Measurements from ENCODE around the gene TTF2. TPM values are rescaled to one million over a fixed set of nuclear protein-coding genes. Genes with fewer than 3 reads are reported as not detected.

The TTF2 gene
- total RNA-seq, 2 experiments from 2014 or later: 126 to 127 TPM

DNA sequence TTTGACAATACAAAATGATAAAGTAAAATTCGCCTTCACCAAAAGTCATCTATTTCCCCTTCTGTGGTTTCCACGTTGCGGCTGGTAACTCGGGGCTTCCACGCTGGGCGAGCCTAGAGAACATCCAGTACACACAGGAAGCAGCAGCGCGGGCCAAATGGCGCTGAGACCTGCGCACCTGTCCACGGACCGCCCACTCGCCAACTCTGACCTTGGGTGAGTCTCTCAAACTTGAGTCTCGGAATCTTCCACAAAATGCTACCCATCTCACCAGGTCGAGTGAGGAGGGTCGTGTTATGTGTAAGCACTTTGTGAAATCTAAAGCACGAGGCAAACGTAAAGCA is 820 bp upstream of the TTF2 start:
- no peak overlapping the region for H3K4me3 Mint-ChIP-seq
- H3K27ac Mint-ChIP-seq: no peak overlapping the region
- ATAC-seq (peak; percentile 34), DNase-seq (peak; percentile 91)
- no peaks in the 10 kb centered on the region for H3K27me3 Mint-ChIP-seq
- TF ChIP-seq, protein P1, sequence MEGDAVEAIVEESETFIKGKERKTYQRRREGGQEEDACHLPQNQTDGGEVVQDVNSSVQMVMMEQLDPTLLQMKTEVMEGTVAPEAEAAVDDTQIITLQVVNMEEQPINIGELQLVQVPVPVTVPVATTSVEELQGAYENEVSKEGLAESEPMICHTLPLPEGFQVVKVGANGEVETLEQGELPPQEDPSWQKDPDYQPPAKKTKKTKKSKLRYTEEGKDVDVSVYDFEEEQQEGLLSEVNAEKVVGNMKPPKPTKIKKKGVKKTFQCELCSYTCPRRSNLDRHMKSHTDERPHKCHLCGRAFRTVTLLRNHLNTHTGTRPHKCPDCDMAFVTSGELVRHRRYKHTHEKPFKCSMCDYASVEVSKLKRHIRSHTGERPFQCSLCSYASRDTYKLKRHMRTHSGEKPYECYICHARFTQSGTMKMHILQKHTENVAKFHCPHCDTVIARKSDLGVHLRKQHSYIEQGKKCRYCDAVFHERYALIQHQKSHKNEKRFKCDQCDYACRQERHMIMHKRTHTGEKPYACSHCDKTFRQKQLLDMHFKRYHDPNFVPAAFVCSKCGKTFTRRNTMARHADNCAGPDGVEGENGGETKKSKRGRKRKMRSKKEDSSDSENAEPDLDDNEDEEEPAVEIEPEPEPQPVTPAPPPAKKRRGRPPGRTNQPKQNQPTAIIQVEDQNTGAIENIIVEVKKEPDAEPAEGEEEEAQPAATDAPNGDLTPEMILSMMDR (IDR thresholded peaks at IDR 0.05): no peak
- peaks cover 45% of the 10 kb centered on the region for H3K4me1 Mint-ChIP-seq (ENCODE audit: low read depth)
- H3K36me3 Mint-ChIP-seq (ENCODE audit: low read depth): peaks cover 43% of the 10 kb centered on the region
- H3K9me3 Mint-ChIP-seq: no peaks in the 10 kb centered on the region
- intact Hi-C loops (cut with micrococcal nuclease): loop anchor here (5.0 kb wide), 3 partner anchors 57 to 242 kb away; partner anchors contain the start of gene CD101
- POLR2A ChIA-PET: interaction anchor here (0.8 to 7.3 kb wide), 20 partner anchors 8 to 485 kb away, joined by 3 to 108 read pairs (median 10); partner anchors contain the start of gene CD2
- CTCF ChIA-PET: interaction anchor here (0.7 to 4.3 kb wide), 10 partner anchors 34 to 485 kb away, joined by 3 to 39 read pairs (median 5); partner anchors contain the start of gene CD2

GRCh38 chr1:117060441-117061317 is 553 bp downstream of the TTF2 start:
- Mint-ChIP-seq H3K9me3 (no peaks in the 10 kb centered on the region), H3K4me1 (ENCODE audit: low read depth) (peaks cover 48% of the 10 kb centered on the region), H3K27me3 (no peaks in the 10 kb centered on the region), H3K27ac (no peak overlapping the region), H3K4me3 (no peak overlapping the region), H3K36me3 (ENCODE audit: low read depth) (peaks cover 46% of the 10 kb centered on the region)
- POLR2A ChIA-PET: interaction anchor here (0.7 to 7.3 kb wide), 42 partner anchors 9 to 590 kb away, joined by 3 to 108 read pairs (median 4); partner anchors contain the start of gene CD2
- ATAC-seq (peak; percentile 1), DNase-seq (peak; percentile 53)
- intact Hi-C loops (cut with micrococcal nuclease): loop anchor here (2.0 to 5.0 kb wide), 4 partner anchors 67 to 490 kb away; partner anchors contain the start of gene CD58
- TF ChIP-seq, protein P1 (IDR thresholded peaks at IDR 0.05): no peak
- CTCF ChIA-PET: interaction anchor here (1.0 to 4.3 kb wide), 13 partner anchors 33 to 486 kb away, joined by 3 to 39 read pairs (median 5); partner anchors contain the start of gene CD2

DNA sequence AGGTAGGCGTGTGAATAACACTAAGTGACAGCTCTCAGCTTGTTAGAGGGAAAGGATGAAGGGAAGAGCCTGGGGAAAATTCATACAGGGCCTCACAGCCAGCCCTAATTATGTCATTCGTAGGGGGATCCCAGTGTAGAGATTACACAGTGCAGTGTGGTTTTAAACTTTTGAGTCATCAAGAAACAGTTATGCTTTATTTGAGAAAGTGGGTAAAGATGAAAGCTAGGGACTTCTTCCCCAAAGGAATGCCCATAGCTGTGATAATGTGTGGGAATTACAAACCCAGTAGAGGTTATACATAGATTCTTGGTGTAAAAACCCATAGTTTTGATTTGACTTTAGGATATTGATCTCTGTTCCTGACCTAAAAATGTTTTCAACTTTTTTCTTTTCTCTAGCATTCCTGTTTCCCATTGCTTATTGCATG is 1.9 kb downstream of the TTF2 start:
- ATAC-seq (peak; percentile 5), DNase-seq (peak; percentile 55)
- Mint-ChIP-seq H3K4me3 (no peak overlapping the region), H3K9me3 (no peaks in the 10 kb centered on the region), H3K4me1 (ENCODE audit: low read depth) (peaks cover 46% of the 10 kb centered on the region), H3K27ac (peak overlapping the region; percentile 55), H3K27me3 (no peaks in the 10 kb centered on the region), H3K36me3 (ENCODE audit: low read depth) (peaks cover 55% of the 10 kb centered on the region)
- TF ChIP-seq, protein P1 (IDR thresholded peaks at IDR 0.05): no peak
- ChIA-PET CTCF (interaction anchor here (1.0 to 2.5 kb wide), 4 partner anchors 13 to 337 kb away, joined by 3 to 10 read pairs (median 3); no protein-coding TSS in a partner anchor), POLR2A (interaction anchor here (0.9 to 7.3 kb wide), 4 partner anchors 21 to 307 kb away, joined by 3 to 108 read pairs (median 18); partner anchors contain the start of gene CD2)
- intact Hi-C loops (cut with micrococcal nuclease): loop anchor here (2.0 to 5.0 kb wide), 4 partner anchors 65 to 491 kb away; partner anchors contain the start of gene CD58

GRCh38 chr1:117066367-117066766 is 6.2 kb downstream of the TTF2 start:
- DNase-seq: no peak
- CTCF ChIA-PET: interaction anchor here (1.3 to 5.8 kb wide), 4 partner anchors 27 to 342 kb away, joined by 6 to 23 read pairs (median 14); no protein-coding TSS in a partner anchor
- no peak overlapping the region for H3K27ac Mint-ChIP-seq
- no peak overlapping the region for H3K4me3 Mint-ChIP-seq
- no peaks in the 10 kb centered on the region for H3K9me3 Mint-ChIP-seq
- POLR2A ChIA-PET: interaction anchor here (2.1 kb wide), 1 partner anchor 27 kb away, joined by 6 read pairs; no protein-coding TSS in a partner anchor
- TF ChIP-seq, protein P1 (IDR thresholded peaks at IDR 0.05): no peak
- intact Hi-C loops (cut with micrococcal nuclease): no loop called here
- ATAC-seq: no peak
- H3K4me1 Mint-ChIP-seq (ENCODE audit: low read depth): peaks cover 53% of the 10 kb centered on the region
- peaks cover 67% of the 10 kb centered on the region for H3K36me3 Mint-ChIP-seq (ENCODE audit: low read depth)
- H3K27me3 Mint-ChIP-seq: no peaks in the 10 kb centered on the region
